Measurements from ENCODE around the gene UNC13D.
A peak's percentile ranks its signal among the peaks of the same experiment; 100 is the strongest.

Gene UNC13D

GRCh38 chr17:75834928-75835653 lies 9.1 kb downstream of the UNC13D start:
- no peak for DNase-seq
- WGBS (ENCODE audit: extremely low coverage, insufficient coverage, low lambda C conversion rate), result no CpG with 5 or more reads among the region's 24 CpGs
- H3K27ac ChIP-seq (ENCODE audit: low read depth, low read length), result no peak overlapping the region

GRCh38 chr17:75834279-75834920 lies 9.8 kb downstream of the UNC13D start:
- H3K23ac ChIP-seq (ENCODE audit: low read length), result no peak overlapping the region
- no peak overlapping the region for H2AK5ac ChIP-seq (ENCODE audit: low read length)
- H3K27ac ChIP-seq (ENCODE audit: low read depth, low read length), result no peak overlapping the region
- H2BK120ac ChIP-seq (ENCODE audit: low read depth, low read length), result no peak overlapping the region
- no peak overlapping the region for H2BK5ac ChIP-seq (ENCODE audit: low read length)
- H3K4ac ChIP-seq (ENCODE audit: low read depth, low read length), result no peak overlapping the region
- no CpG with 5 or more reads among the region's 25 CpGs for WGBS (ENCODE audit: extremely low coverage, insufficient coverage, low lambda C conversion rate)
- H3K4me1 ChIP-seq (ENCODE audit: control insufficient read depth, low read depth, low read length), result peaks cover 5% of the 10 kb centered on the region
- H3K18ac ChIP-seq (ENCODE audit: low read length), result no peak overlapping the region
- H3K56ac ChIP-seq (ENCODE audit: low read length), result no peak overlapping the region
- H2BK15ac ChIP-seq (replicated peaks; ENCODE audit: low read depth), result no peak overlapping the region
- H3K27me3 ChIP-seq (ENCODE audit: insufficient read depth, low read length, poor library complexity), result no peaks in the 10 kb centered on the region
- H3K36me3 ChIP-seq (ENCODE audit: control insufficient read depth, insufficient read depth, low read length), result no peaks in the 10 kb centered on the region
- no peak overlapping the region for H3K4me3 ChIP-seq (ENCODE audit: low read length)
- H4K5ac ChIP-seq (ENCODE audit: low read length), result no peak overlapping the region
- H3K4me2 ChIP-seq (ENCODE audit: low read length), result no peak overlapping the region
- no peak for DNase-seq
- H3K9ac ChIP-seq (ENCODE audit: low read length), result no peak overlapping the region
- no peaks in the 10 kb centered on the region for H3K79me2 ChIP-seq (ENCODE audit: control insufficient read depth, insufficient read depth, low read length)
- no peak overlapping the region for H4K8ac ChIP-seq (ENCODE audit: low read depth, low read length)
- no peaks in the 10 kb centered on the region for H3K79me1 ChIP-seq (ENCODE audit: low read length)

More at GRCh38 chr17:75834928-75835653, 9.1 kb downstream of the UNC13D start:
- no peak overlapping the region for H3K9ac ChIP-seq (ENCODE audit: low read length)
- H3K56ac ChIP-seq (ENCODE audit: low read length), result no peak overlapping the region
- H3K36me3 ChIP-seq (ENCODE audit: control insufficient read depth, insufficient read depth, low read length), result no peaks in the 10 kb centered on the region
- no peak overlapping the region for H2BK15ac ChIP-seq (replicated peaks; ENCODE audit: low read depth)
- no peak overlapping the region for H2BK120ac ChIP-seq (ENCODE audit: low read depth, low read length)
- H3K4ac ChIP-seq (ENCODE audit: low read depth, low read length), result no peak overlapping the region
- H3K18ac ChIP-seq (ENCODE audit: low read length), result no peak overlapping the region
- H4K5ac ChIP-seq (ENCODE audit: low read length), result no peak overlapping the region
- no peak overlapping the region for H3K23ac ChIP-seq (ENCODE audit: low read length)
- H3K4me1 ChIP-seq (ENCODE audit: control insufficient read depth, low read depth, low read length), result peaks cover 5% of the 10 kb centered on the region
- no peak overlapping the region for H3K4me3 ChIP-seq (ENCODE audit: low read length)
- H4K8ac ChIP-seq (ENCODE audit: low read depth, low read length), result no peak overlapping the region
- no peaks in the 10 kb centered on the region for H3K79me2 ChIP-seq (ENCODE audit: control insufficient read depth, insufficient read depth, low read length)
- H3K79me1 ChIP-seq (ENCODE audit: low read length), result no peaks in the 10 kb centered on the region
- H3K4me2 ChIP-seq (ENCODE audit: low read length), result no peak overlapping the region
- no peak overlapping the region for H2BK5ac ChIP-seq (ENCODE audit: low read length)
- H2AK5ac ChIP-seq (ENCODE audit: low read length), result no peak overlapping the region
- H3K27me3 ChIP-seq (ENCODE audit: insufficient read depth, low read length, poor library complexity), result no peaks in the 10 kb centered on the region

- no CpG with 5 or more reads among the region's 20 CpGs for WGBS (ENCODE audit: extremely low coverage, insufficient coverage, low lambda C conversion rate)
- H2AK5ac ChIP-seq (ENCODE audit: low read length), result no peak overlapping the region
- H2BK15ac ChIP-seq (replicated peaks; ENCODE audit: low read depth), result no peak overlapping the region
- H3K9ac ChIP-seq (ENCODE audit: low read length), result peak overlapping the region; percentile 60
- H3K27ac ChIP-seq (ENCODE audit: low read depth, low read length), result no peak overlapping the region
- H3K79me2 ChIP-seq (ENCODE audit: control insufficient read depth, insufficient read depth, low read length), result no peaks in the 10 kb centered on the region
- H3K79me1 ChIP-seq (ENCODE audit: low read length), result no peaks in the 10 kb centered on the region
- H3K18ac ChIP-seq (ENCODE audit: low read length), result peak overlapping the region; percentile 18
- no peaks in the 10 kb centered on the region for H3K27me3 ChIP-seq (ENCODE audit: insufficient read depth, low read length, poor library complexity)
- no peaks in the 10 kb centered on the region for H3K36me3 ChIP-seq (ENCODE audit: control insufficient read depth, insufficient read depth, low read length)
- no peak overlapping the region for H3K23ac ChIP-seq (ENCODE audit: low read length)
- H3K4me3 ChIP-seq (ENCODE audit: low read length), result no peak overlapping the region
- H2BK120ac ChIP-seq (ENCODE audit: low read depth, low read length), result no peak overlapping the region
- peak; percentile 88 for DNase-seq
- no peak overlapping the region for H4K5ac ChIP-seq (ENCODE audit: low read length)
- H3K4ac ChIP-seq (ENCODE audit: low read depth, low read length), result no peak overlapping the region
- no peak overlapping the region for H4K8ac ChIP-seq (ENCODE audit: low read depth, low read length)
- peaks cover 8% of the 10 kb centered on the region for H3K4me1 ChIP-seq (ENCODE audit: control insufficient read depth, low read depth, low read length)
- H3K56ac ChIP-seq (ENCODE audit: low read length), result peak overlapping the region; percentile 89
- peak overlapping the region; percentile 58 for H3K4me2 ChIP-seq (ENCODE audit: low read length)
- no peak overlapping the region for H2BK5ac ChIP-seq (ENCODE audit: low read length)
These were observed 11.4 kb downstream of the UNC13D start for GRCh38 chr17:75832652-75833400.

GRCh38 chr17:75832164-75832651 lies 12.0 kb downstream of the UNC13D start:
- no peak overlapping the region for H3K4me2 ChIP-seq (ENCODE audit: low read length)
- WGBS (ENCODE audit: extremely low coverage, insufficient coverage, low lambda C conversion rate), result no CpG with 5 or more reads among the region's 10 CpGs

GRCh38 chr17:75831032-75831571 lies 13.1 kb downstream of the UNC13D start:
- Histone ChIP-seq H3K18ac (ENCODE audit: low read length) (no peak overlapping the region), H3K56ac (ENCODE audit: low read length) (no peak overlapping the region), H3K27ac (ENCODE audit: low read depth, low read length) (no peak overlapping the region), H3K4me3 (ENCODE audit: low read length) (no peak overlapping the region), H2BK120ac (ENCODE audit: low read depth, low read length) (no peak overlapping the region), H2BK15ac (replicated peaks; ENCODE audit: low read depth) (no peak overlapping the region), H3K27me3 (ENCODE audit: insufficient read depth, low read length, poor library complexity) (no peaks in the 10 kb centered on the region), H3K79me1 (ENCODE audit: low read length) (no peaks in the 10 kb centered on the region), H3K9ac (ENCODE audit: low read length) (no peak overlapping the region), H3K23ac (ENCODE audit: low read length) (no peak overlapping the region), H3K4me1 (ENCODE audit: control insufficient read depth, low read depth, low read length) (peaks cover 8% of the 10 kb centered on the region), H3K79me2 (ENCODE audit: control insufficient read depth, insufficient read depth, low read length) (no peaks in the 10 kb centered on the region), H4K8ac (ENCODE audit: low read depth, low read length) (no peak overlapping the region), H3K4ac (ENCODE audit: low read depth, low read length) (no peak overlapping the region), H3K4me2 (ENCODE audit: low read length) (no peak overlapping the region), H3K36me3 (ENCODE audit: control insufficient read depth, insufficient read depth, low read length) (no peaks in the 10 kb centered on the region), H4K5ac (ENCODE audit: low read length) (no peak overlapping the region), H2BK5ac (ENCODE audit: low read length) (no peak overlapping the region), H2AK5ac (ENCODE audit: low read length) (no peak overlapping the region)
- DNase-seq, result no peak
- no CpG with 5 or more reads among the region's 15 CpGs for WGBS (ENCODE audit: extremely low coverage, insufficient coverage, low lambda C conversion rate)

More at GRCh38 chr17:75832164-75832651, 12.0 kb downstream of the UNC13D start:
- H3K9ac ChIP-seq (ENCODE audit: low read length), result peak overlapping the region; percentile 37
- no peak overlapping the region for H3K27ac ChIP-seq (ENCODE audit: low read depth, low read length)
- no peaks in the 10 kb centered on the region for H3K79me1 ChIP-seq (ENCODE audit: low read length)
- H2AK5ac ChIP-seq (ENCODE audit: low read length), result peak overlapping the region; percentile 17
- H3K18ac ChIP-seq (ENCODE audit: low read length), result no peak overlapping the region
- H3K4ac ChIP-seq (ENCODE audit: low read depth, low read length), result no peak overlapping the region
- H3K23ac ChIP-seq (ENCODE audit: low read length), result no peak overlapping the region
- no peak overlapping the region for H4K5ac ChIP-seq (ENCODE audit: low read length)
- H2BK120ac ChIP-seq (ENCODE audit: low read depth, low read length), result no peak overlapping the region
- H3K79me2 ChIP-seq (ENCODE audit: control insufficient read depth, insufficient read depth, low read length), result no peaks in the 10 kb centered on the region
- H3K36me3 ChIP-seq (ENCODE audit: control insufficient read depth, insufficient read depth, low read length), result no peaks in the 10 kb centered on the region
- H3K27me3 ChIP-seq (ENCODE audit: insufficient read depth, low read length, poor library complexity), result no peaks in the 10 kb centered on the region
- no peak overlapping the region for H2BK5ac ChIP-seq (ENCODE audit: low read length)
- H3K4me1 ChIP-seq (ENCODE audit: control insufficient read depth, low read depth, low read length), result peaks cover 8% of the 10 kb centered on the region
- no peak overlapping the region for H4K8ac ChIP-seq (ENCODE audit: low read depth, low read length)
- DNase-seq, result peak; percentile 20
- no peak overlapping the region for H2BK15ac ChIP-seq (replicated peaks; ENCODE audit: low read depth)
- no peak overlapping the region for H3K4me3 ChIP-seq (ENCODE audit: low read length)
- H3K56ac ChIP-seq (ENCODE audit: low read length), result peak overlapping the region; percentile 89

All from mesendoderm (in vitro differentiated cells).